Suprapubic skin (tissue), 4 donors: ENCODE measurements around the gene KMT2C. TPM values are rescaled to one million over a fixed set of nuclear protein-coding genes. Genes with fewer than 3 reads are reported as not detected.

ENCODE experiments used
- DNase-seq, 2 donors: peaks; one replicate each; pipeline ENCODE4 v3.0.0-alpha.2; 2019; ENCODE audit warnings: low spot score in 2 of 2
- H3K27ac ChIP-seq: fragments of 200-600 bp; sonication (generic); one replicate; pipeline ENCODE4 v1.5.1; 2019
- H3K27me3 ChIP-seq: fragments of 200-600 bp; sonication (generic); one replicate; pipeline ENCODE4 v1.5.1; 2019
- H3K36me3 ChIP-seq: fragments of 200-600 bp; sonication (generic); one replicate; pipeline ENCODE4 v1.5.1; 2019
- H3K4me1 ChIP-seq: fragments of 200-600 bp; sonication (generic); one replicate; pipeline ENCODE4 v1.5.1; 2019
- H3K4me3 ChIP-seq: fragments of 200-600 bp; sonication (generic); one replicate; pipeline ENCODE4 v1.5.1; 2019; ENCODE audit warnings: mild to moderate bottlenecking
- H3K9me3 ChIP-seq: fragments of 200-600 bp; sonication (generic); one replicate; pipeline ENCODE4 v1.5.1; 2019
- EP300 ChIP-seq: sonication (generic); formaldehyde crosslinking; IDR thresholded peaks from one replicate; pipeline ENCODE4 v1.6.1; 2017; ENCODE audit warnings: antibody characterized with exemption
- POLR2A ChIP-seq, 2 donors: fragments of 450-650 bp; IDR thresholded peaks; one replicate each; pipeline ENCODE4 v1.6.1; 2017; ENCODE audit warnings: antibody characterized with exemption in 2 of 2, mild to moderate bottlenecking in 2 of 2, moderate library complexity in 2 of 2
- POLR2AphosphoS5 ChIP-seq, 3 donors: sonication (generic); formaldehyde crosslinking; IDR thresholded peaks; one replicate each; pipeline ENCODE4 v1.6.1; 2017; ENCODE audit warnings: antibody characterized with exemption in 3 of 3
- WGBS: methylation state at CpG from one replicate; pipeline ENCODE4 v1.1.5; 2018; 5-methylcytosine and 5-hydroxymethylcytosine counted together
- total RNA-seq, 4 donors: library from RNA; depleted of rRNA; stranded (reverse); fragments of >200 nt; gene quantifications; one replicate each; pipeline ENCODE4 v1.1.0, GENCODE V29; 2016
- TF ChIP-seq, protein P1 (sequence below), 2 donors: fragments of 200-600 bp in 1 of 2; fragments of 450-650 bp in 1 of 2; sonication (generic) in 1 of 2; IDR thresholded peaks; one replicate each; pipeline ENCODE4 v1.5.1; 2016 to 2019; ENCODE audit warnings: antibody characterized with exemption in 2 of 2, mild to moderate bottlenecking in 1 of 2, moderate library complexity in 1 of 2

KMT2C gene
- total RNA-seq, 4 donors from 2014 or later = 61.2 to 144 (median 93.3) TPM

GRCh38 chr7:152112829-152113228, 323.0 kb downstream of the KMT2C start:
- no peak for DNase-seq
- Histone ChIP-seq H3K4me3 (no peak overlapping the region), H3K36me3 (peaks cover 66% of the 10 kb centered on the region), H3K4me1 (no peaks in the 10 kb centered on the region), H3K27ac (no peak overlapping the region), H3K27me3 (no peaks in the 10 kb centered on the region), H3K9me3 (no peaks in the 10 kb centered on the region)
- TF ChIP-seq, protein P1, sequence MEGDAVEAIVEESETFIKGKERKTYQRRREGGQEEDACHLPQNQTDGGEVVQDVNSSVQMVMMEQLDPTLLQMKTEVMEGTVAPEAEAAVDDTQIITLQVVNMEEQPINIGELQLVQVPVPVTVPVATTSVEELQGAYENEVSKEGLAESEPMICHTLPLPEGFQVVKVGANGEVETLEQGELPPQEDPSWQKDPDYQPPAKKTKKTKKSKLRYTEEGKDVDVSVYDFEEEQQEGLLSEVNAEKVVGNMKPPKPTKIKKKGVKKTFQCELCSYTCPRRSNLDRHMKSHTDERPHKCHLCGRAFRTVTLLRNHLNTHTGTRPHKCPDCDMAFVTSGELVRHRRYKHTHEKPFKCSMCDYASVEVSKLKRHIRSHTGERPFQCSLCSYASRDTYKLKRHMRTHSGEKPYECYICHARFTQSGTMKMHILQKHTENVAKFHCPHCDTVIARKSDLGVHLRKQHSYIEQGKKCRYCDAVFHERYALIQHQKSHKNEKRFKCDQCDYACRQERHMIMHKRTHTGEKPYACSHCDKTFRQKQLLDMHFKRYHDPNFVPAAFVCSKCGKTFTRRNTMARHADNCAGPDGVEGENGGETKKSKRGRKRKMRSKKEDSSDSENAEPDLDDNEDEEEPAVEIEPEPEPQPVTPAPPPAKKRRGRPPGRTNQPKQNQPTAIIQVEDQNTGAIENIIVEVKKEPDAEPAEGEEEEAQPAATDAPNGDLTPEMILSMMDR (IDR thresholded peaks at IDR 0.05) = no peak
- TF ChIP-seq EP300 (no peak), POLR2AphosphoS5 (IDR thresholded peaks at IDR 0.05) (no peak), POLR2A (IDR thresholded peaks at IDR 0.05) (no peak)

GRCh38 chr7:152108359-152108758, 327.4 kb downstream of the KMT2C start:
- Histone ChIP-seq H3K27ac (no peak overlapping the region), H3K36me3 (peaks cover 40% of the 10 kb centered on the region), H3K4me3 (no peak overlapping the region), H3K27me3 (no peaks in the 10 kb centered on the region), H3K4me1 (no peaks in the 10 kb centered on the region), H3K9me3 (no peaks in the 10 kb centered on the region)
- no peak for TF ChIP-seq POLR2AphosphoS5 (IDR thresholded peaks at IDR 0.05)
- TF ChIP-seq POLR2A (IDR thresholded peaks at IDR 0.05) = no peak
- TF ChIP-seq, protein P1 (IDR thresholded peaks at IDR 0.05) = no peak
- TF ChIP-seq EP300 = no peak
- no peak for DNase-seq
- 68% methylated on average over 7 of the region's 7 CpGs for WGBS

- TF ChIP-seq POLR2AphosphoS5 (IDR thresholded peaks at IDR 0.05) = no peak
- no peak overlapping the region for H3K4me3 ChIP-seq
- H3K27me3 ChIP-seq = no peaks in the 10 kb centered on the region
- WGBS = 93% methylated on average over 17 of the region's 17 CpGs
- no peak overlapping the region for H3K27ac ChIP-seq
- H3K36me3 ChIP-seq = peaks cover 40% of the 10 kb centered on the region
- H3K4me1 ChIP-seq = no peaks in the 10 kb centered on the region
- no peak for DNase-seq
- no peaks in the 10 kb centered on the region for H3K9me3 ChIP-seq
These were observed 327.9 kb downstream of the KMT2C start for GRCh38 chr7:152107945-152108344.

GRCh38 chr7:152106990-152107389, 328.8 kb downstream of the KMT2C start:
- Histone ChIP-seq H3K36me3 (peaks cover 46% of the 10 kb centered on the region), H3K4me3 (no peak overlapping the region), H3K9me3 (no peaks in the 10 kb centered on the region), H3K4me1 (no peaks in the 10 kb centered on the region), H3K27ac (no peak overlapping the region), H3K27me3 (no peaks in the 10 kb centered on the region)
- TF ChIP-seq POLR2A (IDR thresholded peaks at IDR 0.05) (no peak), POLR2AphosphoS5 (IDR thresholded peaks at IDR 0.05) (no peak), EP300 (no peak)
- TF ChIP-seq, protein P1 (IDR thresholded peaks at IDR 0.05) = no peak
- no peak for DNase-seq
- WGBS = 81% methylated on average over 4 of the region's 4 CpGs

GRCh38 chr7:152105205-152105604, 330.6 kb downstream of the KMT2C start:
- WGBS = 93% methylated on average over 11 of the region's 11 CpGs
- Histone ChIP-seq H3K4me1 (no peaks in the 10 kb centered on the region), H3K27ac (no peak overlapping the region), H3K36me3 (peaks cover 53% of the 10 kb centered on the region), H3K4me3 (no peak overlapping the region), H3K27me3 (no peaks in the 10 kb centered on the region), H3K9me3 (no peaks in the 10 kb centered on the region)
- TF ChIP-seq EP300 (no peak), POLR2A (IDR thresholded peaks at IDR 0.05) (no peak), POLR2AphosphoS5 (IDR thresholded peaks at IDR 0.05) (no peak)
- TF ChIP-seq, protein P1 (IDR thresholded peaks at IDR 0.05) = no peak
- no peak for DNase-seq

DNA sequence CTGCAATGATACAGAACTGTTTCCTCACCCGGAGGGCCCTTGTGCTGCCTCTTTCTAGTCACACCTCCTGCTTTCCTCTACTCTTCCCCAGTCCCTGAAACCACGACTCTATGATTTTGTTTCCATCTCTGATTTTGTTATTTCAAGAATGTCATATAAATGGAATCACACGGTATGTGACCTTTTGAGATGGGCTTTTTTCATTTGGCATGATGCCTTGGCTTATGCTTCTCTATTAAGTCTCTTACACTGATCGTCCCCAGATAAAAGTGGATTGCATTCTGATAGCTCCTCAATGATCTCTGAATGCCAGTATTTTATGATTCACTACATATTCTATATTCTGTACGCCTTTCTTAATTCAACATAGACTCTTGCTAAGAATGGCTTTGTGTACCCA, 332.1 kb downstream of the KMT2C start:
- Histone ChIP-seq H3K4me1 (no peaks in the 10 kb centered on the region), H3K9me3 (no peaks in the 10 kb centered on the region), H3K4me3 (no peak overlapping the region), H3K36me3 (peaks cover 45% of the 10 kb centered on the region), H3K27ac (no peak overlapping the region), H3K27me3 (no peaks in the 10 kb centered on the region)
- WGBS = 80% methylated on average over 5 of the region's 5 CpGs
- TF ChIP-seq, protein P1 (IDR thresholded peaks at IDR 0.05) = no peak
- TF ChIP-seq POLR2A (IDR thresholded peaks at IDR 0.05) (no peak), POLR2AphosphoS5 (IDR thresholded peaks at IDR 0.05) (no peak), EP300 (no peak)
- DNase-seq = no peak
